Measurements from ENCODE around the gene METTL3.

METTL3 gene

GRCh38 chr14:21534576-21534975 lies 23.4 kb upstream of the METTL3 start:
- Histone ChIP-seq H3K36me3 (replicated peaks; ENCODE audit: insufficient read depth, low read length) (no peaks in the 10 kb centered on the region), H3K4me3 (ENCODE audit: low read length) (no peak overlapping the region), H3K9me2 (replicated peaks; ENCODE audit: insufficient read depth, low read length) (no peaks in the 10 kb centered on the region), H3K79me2 (ENCODE audit: low read length) (no peaks in the 10 kb centered on the region), H3K4me1 (ENCODE audit: low read length) (no peaks in the 10 kb centered on the region), H2AFZ (ENCODE audit: low read length) (no peak overlapping the region), H3K4me2 (ENCODE audit: low read depth, low read length) (no peak overlapping the region), H3K27ac (ENCODE audit: low read length) (no peak overlapping the region), H3K9me3 (replicated peaks; ENCODE audit: insufficient read depth, low read length) (no peaks in the 10 kb centered on the region), H3F3A (ENCODE audit: insufficient read depth, low read length) (no peaks in the 10 kb centered on the region), H3K9ac (ENCODE audit: low read length) (no peak overlapping the region), H3K27me3 (replicated peaks; ENCODE audit: insufficient read depth, low read length) (no peaks in the 10 kb centered on the region), H4K20me1 (ENCODE audit: insufficient read depth, low read length) (no peaks in the 10 kb centered on the region)
- no peak for DNase-seq
- TF ChIP-seq EZH2phosphoT487 (IDR thresholded peaks at IDR 0.05; ENCODE audit: low read length) = no peak
- TF ChIP-seq, protein P1, sequence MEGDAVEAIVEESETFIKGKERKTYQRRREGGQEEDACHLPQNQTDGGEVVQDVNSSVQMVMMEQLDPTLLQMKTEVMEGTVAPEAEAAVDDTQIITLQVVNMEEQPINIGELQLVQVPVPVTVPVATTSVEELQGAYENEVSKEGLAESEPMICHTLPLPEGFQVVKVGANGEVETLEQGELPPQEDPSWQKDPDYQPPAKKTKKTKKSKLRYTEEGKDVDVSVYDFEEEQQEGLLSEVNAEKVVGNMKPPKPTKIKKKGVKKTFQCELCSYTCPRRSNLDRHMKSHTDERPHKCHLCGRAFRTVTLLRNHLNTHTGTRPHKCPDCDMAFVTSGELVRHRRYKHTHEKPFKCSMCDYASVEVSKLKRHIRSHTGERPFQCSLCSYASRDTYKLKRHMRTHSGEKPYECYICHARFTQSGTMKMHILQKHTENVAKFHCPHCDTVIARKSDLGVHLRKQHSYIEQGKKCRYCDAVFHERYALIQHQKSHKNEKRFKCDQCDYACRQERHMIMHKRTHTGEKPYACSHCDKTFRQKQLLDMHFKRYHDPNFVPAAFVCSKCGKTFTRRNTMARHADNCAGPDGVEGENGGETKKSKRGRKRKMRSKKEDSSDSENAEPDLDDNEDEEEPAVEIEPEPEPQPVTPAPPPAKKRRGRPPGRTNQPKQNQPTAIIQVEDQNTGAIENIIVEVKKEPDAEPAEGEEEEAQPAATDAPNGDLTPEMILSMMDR (IDR thresholded peaks at IDR 0.05; ENCODE audit: low read length) = no peak
- no peak for TF ChIP-seq EZH2 (optimal IDR thresholded peaks at IDR 0.05; ENCODE audit: low read depth, low read length)

DNA sequence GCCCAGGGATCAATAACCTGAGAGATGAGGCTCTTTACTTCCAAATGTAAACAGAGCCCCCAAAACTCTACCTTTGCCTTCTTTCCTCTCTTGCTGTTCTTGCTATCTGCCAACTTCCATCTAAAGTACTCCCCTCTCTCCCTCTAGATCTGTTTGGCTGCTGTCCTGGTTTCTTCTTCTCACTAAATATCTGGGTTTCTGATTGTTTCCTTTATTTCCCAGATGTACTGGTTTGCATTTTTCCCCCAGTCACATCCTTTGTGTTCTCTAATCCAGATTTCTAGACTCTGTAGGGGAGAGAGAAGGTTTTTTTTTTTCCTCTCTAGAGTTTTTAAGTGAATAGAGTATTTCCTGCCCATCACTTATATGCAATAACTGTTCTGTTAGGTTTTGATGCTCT lies 22.2 kb upstream of the METTL3 start:
- H3K4me3 ChIP-seq (ENCODE audit: low read length) = no peak overlapping the region
- H3K27me3 ChIP-seq (replicated peaks; ENCODE audit: insufficient read depth, low read length) = no peaks in the 10 kb centered on the region
- no peaks in the 10 kb centered on the region for H3K9me2 ChIP-seq (replicated peaks; ENCODE audit: insufficient read depth, low read length)
- no peaks in the 10 kb centered on the region for H3K79me2 ChIP-seq (ENCODE audit: low read length)
- no peaks in the 10 kb centered on the region for H3K4me1 ChIP-seq (ENCODE audit: low read length)
- no peak overlapping the region for H2AFZ ChIP-seq (ENCODE audit: low read length)
- H3K9me3 ChIP-seq (replicated peaks; ENCODE audit: insufficient read depth, low read length) = no peaks in the 10 kb centered on the region
- TF ChIP-seq, protein P1 (IDR thresholded peaks at IDR 0.05; ENCODE audit: low read length) = no peak
- H3F3A ChIP-seq (ENCODE audit: insufficient read depth, low read length) = no peaks in the 10 kb centered on the region
- DNase-seq = no peak
- no peak overlapping the region for H3K27ac ChIP-seq (ENCODE audit: low read length)
- H3K4me2 ChIP-seq (ENCODE audit: low read depth, low read length) = no peak overlapping the region
- no peaks in the 10 kb centered on the region for H3K36me3 ChIP-seq (replicated peaks; ENCODE audit: insufficient read depth, low read length)
- no peaks in the 10 kb centered on the region for H4K20me1 ChIP-seq (ENCODE audit: insufficient read depth, low read length)
- H3K9ac ChIP-seq (ENCODE audit: low read length) = no peak overlapping the region

DNA sequence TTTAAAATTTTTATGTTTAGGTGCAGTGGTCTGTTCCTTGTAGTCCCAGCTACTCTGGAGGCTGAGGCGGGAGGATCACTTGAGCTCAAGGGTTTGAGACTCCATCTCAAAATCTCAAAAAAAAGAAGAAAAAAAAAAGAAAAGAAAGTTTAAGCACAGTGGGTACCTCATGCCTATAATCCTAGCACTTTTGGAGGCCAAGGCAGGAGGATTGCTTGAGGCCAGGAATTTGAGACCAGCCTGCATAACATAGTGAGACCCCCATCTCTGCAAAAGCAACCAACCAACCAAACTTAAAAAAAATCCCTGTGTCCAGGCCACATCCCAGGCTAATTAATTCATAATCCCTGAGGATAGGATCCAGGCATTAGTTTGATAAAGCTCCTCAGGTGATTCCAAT lies 18.4 kb upstream of the METTL3 start:
- H4K20me1 ChIP-seq (ENCODE audit: insufficient read depth, low read length) = no peaks in the 10 kb centered on the region
- no peak overlapping the region for H3K9ac ChIP-seq (ENCODE audit: low read length)
- no peaks in the 10 kb centered on the region for H3F3A ChIP-seq (ENCODE audit: insufficient read depth, low read length)
- no peak overlapping the region for H3K4me2 ChIP-seq (ENCODE audit: low read depth, low read length)
- no peak overlapping the region for H2AFZ ChIP-seq (ENCODE audit: low read length)
- DNase-seq = no peak
- TF ChIP-seq, protein P1 (IDR thresholded peaks at IDR 0.05; ENCODE audit: low read length) = no peak
- TF ChIP-seq EZH2phosphoT487 (IDR thresholded peaks at IDR 0.05; ENCODE audit: low read length) (no peak), EZH2 (optimal IDR thresholded peaks at IDR 0.05; ENCODE audit: low read depth, low read length) (no peak)
- H3K4me3 ChIP-seq (ENCODE audit: low read length) = no peak overlapping the region
- no peaks in the 10 kb centered on the region for H3K79me2 ChIP-seq (ENCODE audit: low read length)
- no peaks in the 10 kb centered on the region for H3K36me3 ChIP-seq (replicated peaks; ENCODE audit: insufficient read depth, low read length)
- no peaks in the 10 kb centered on the region for H3K4me1 ChIP-seq (ENCODE audit: low read length)
- no peaks in the 10 kb centered on the region for H3K27me3 ChIP-seq (replicated peaks; ENCODE audit: insufficient read depth, low read length)
- H3K27ac ChIP-seq (ENCODE audit: low read length) = no peak overlapping the region
- no peaks in the 10 kb centered on the region for H3K9me2 ChIP-seq (replicated peaks; ENCODE audit: insufficient read depth, low read length)
- H3K9me3 ChIP-seq (replicated peaks; ENCODE audit: insufficient read depth, low read length) = no peaks in the 10 kb centered on the region
